Hepatocyte (in vitro differentiated cells): ENCODE results near the gene CFLAR.

Experiments used
- EZH2 ChIP-seq: fragments of 200-600 bp; sonication (generic); IDR thresholded peaks from 2 replicates; pipeline ENCODE4 v1.6.1; 2016; ENCODE audit warnings: antibody characterized with exemption, mild to moderate bottlenecking, borderline replicate concordance
- EZH2phosphoT487 ChIP-seq: fragments of 200-600 bp; sonication (generic); IDR thresholded peaks from one replicate; pipeline ENCODE4 v1.6.1; 2018; ENCODE audit warnings: antibody characterized with exemption, mild to moderate bottlenecking, low read depth, moderate library complexity; ENCODE audit not compliant: unreplicated experiment, severe bottlenecking
- TF ChIP-seq, protein P1 (sequence below): fragments of 200-600 bp; sonication (generic); IDR thresholded peaks from 2 replicates; pipeline ENCODE4 v1.5.1; 2016; ENCODE audit warnings: antibody characterized with exemption, mild to moderate bottlenecking; ENCODE audit not compliant: poor library complexity

DNA sequence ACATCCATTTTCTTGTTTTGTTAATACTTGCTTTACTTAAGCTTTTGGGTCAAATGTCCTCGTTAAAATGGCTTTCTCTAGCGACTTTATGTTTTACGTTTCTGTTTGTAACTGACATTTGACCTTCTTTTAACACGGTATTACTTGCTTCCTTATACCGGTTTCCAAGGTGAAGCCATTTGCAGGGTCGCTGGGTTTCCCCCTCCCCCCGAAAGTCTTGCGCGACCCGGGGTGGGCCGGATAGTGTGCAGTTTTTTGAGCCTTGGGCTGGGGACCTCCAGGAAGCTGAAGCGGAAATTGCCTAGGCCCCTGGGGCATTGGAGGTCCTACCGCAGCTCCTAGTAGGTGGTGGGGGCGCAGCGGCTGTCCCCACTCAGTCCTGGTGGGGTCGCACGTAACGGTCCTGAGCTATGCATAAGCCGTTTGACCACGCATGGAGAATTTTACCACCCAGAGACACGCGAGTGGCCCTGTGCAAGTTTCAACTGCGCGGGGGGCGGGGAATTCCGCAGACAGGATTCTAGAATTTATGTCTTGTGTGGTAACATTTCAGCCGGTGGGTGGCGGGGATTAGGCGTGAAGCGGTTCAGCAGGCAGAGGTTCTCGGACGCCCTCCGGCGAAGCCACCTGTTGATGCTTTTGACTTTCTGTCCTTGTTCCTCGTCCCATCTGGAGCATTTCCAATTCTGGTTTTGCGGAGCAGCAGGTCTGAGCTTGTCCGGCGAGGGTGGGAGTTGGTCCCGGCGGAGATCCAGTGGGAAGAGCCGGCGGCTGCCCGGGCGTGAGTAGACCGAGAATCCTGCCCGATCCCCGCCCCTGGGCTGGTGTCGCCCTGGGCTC is 2.4 kb downstream of the CFLAR start:
- TF ChIP-seq, protein P1, sequence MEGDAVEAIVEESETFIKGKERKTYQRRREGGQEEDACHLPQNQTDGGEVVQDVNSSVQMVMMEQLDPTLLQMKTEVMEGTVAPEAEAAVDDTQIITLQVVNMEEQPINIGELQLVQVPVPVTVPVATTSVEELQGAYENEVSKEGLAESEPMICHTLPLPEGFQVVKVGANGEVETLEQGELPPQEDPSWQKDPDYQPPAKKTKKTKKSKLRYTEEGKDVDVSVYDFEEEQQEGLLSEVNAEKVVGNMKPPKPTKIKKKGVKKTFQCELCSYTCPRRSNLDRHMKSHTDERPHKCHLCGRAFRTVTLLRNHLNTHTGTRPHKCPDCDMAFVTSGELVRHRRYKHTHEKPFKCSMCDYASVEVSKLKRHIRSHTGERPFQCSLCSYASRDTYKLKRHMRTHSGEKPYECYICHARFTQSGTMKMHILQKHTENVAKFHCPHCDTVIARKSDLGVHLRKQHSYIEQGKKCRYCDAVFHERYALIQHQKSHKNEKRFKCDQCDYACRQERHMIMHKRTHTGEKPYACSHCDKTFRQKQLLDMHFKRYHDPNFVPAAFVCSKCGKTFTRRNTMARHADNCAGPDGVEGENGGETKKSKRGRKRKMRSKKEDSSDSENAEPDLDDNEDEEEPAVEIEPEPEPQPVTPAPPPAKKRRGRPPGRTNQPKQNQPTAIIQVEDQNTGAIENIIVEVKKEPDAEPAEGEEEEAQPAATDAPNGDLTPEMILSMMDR = peak; percentile 45
- TF ChIP-seq EZH2 (no peak), EZH2phosphoT487 (no peak)
